PC-3 (cell line): ENCODE results near the gene AXDND1. TPM values are rescaled to one million over a fixed set of nuclear protein-coding genes. Genes with fewer than 3 reads are reported as not detected.

Experiments used
- ATAC-seq: fragments of 200-7000 bp; cut with Tn5 transposase; 2 replicates; pipeline ENCODE4 v1.9.1; 2020; ENCODE audit warnings: mild to moderate bottlenecking, moderate library complexity
- BruUV-seq: library from RNA; stranded (reverse); fragments of 400-500 nt; replicated peaks from 2 replicates; lab custom pipeline; 2021; lab: Mats Ljungman, UMichigan
- CTCF ChIA-PET: fragments of 300-600 bp; sonication (Branson Sonifier 250); formaldehyde crosslinking; loops from one replicate; lab custom pipeline; 2022; ENCODE audit warnings: antibody characterized with exemption; lab: Charles Lee
- POLR2A ChIA-PET: fragments of 300-600 bp; sonication (Branson Sonifier 250); formaldehyde crosslinking; loops from one replicate; lab custom pipeline; 2022; ENCODE audit warnings: antibody characterized with exemption; ENCODE audit not compliant: unreplicated experiment; lab: Charles Lee
- DNase-seq: peaks from one replicate; pipeline ENCODE4 v3.0.0-alpha.2; 2015
- H2AFZ ChIP-seq: fragments of 300-600 bp; sonication (generic); 2 replicates; pipeline ENCODE4 v1.6.0; 2016; ENCODE audit warnings: antibody characterized with exemption, low read length
- H3F3A ChIP-seq: fragments of 300-600 bp; sonication (generic); one replicate; pipeline ENCODE4 v1.6.0; 2017; ENCODE audit warnings: antibody characterized with exemption, low read length, control low read depth, mild to moderate bottlenecking; ENCODE audit not compliant: unreplicated experiment
- H3K27ac ChIP-seq: fragments of 300-600 bp; sonication (generic); 2 replicates; pipeline ENCODE4 v1.5.1; 2016; ENCODE audit warnings: mild to moderate bottlenecking, low read length
- H3K27me3 ChIP-seq: fragments of 300-600 bp; sonication (generic); 2 replicates; pipeline ENCODE4 v1.6.1; 2016; ENCODE audit warnings: low read length, mixed read lengths
- H3K36me3 ChIP-seq: fragments of 300-600 bp; sonication (generic); 2 replicates; pipeline ENCODE4 v1.6.1; 2016; ENCODE audit warnings: low read depth, mixed run types, low read length, mixed read lengths
- H3K4me1 ChIP-seq: fragments of 300-600 bp; sonication (generic); 2 replicates; pipeline ENCODE4 v1.5.1; 2016; ENCODE audit warnings: low read length; ENCODE audit not compliant: insufficient read depth
- H3K4me2 ChIP-seq: fragments of 300-600 bp; sonication (generic); 2 replicates; pipeline ENCODE4 v1.6.0; 2016; ENCODE audit warnings: low read length
- H3K4me3 ChIP-seq: fragments of 300-600 bp; sonication (generic); 2 replicates; pipeline ENCODE4 v1.5.1; 2016; ENCODE audit warnings: mild to moderate bottlenecking, low read length, mixed read lengths
- H3K79me2 ChIP-seq: fragments of 300-600 bp; sonication (generic); 2 replicates; pipeline ENCODE4 v1.6.1; 2017; ENCODE audit warnings: low read length, mixed read lengths
- H3K9ac ChIP-seq: fragments of 300-600 bp; sonication (generic); 2 replicates; pipeline ENCODE4 v1.6.0; 2016; ENCODE audit warnings: mild to moderate bottlenecking, low read length
- H3K9me2 ChIP-seq: fragments of 300-600 bp; sonication (generic); replicated peaks from 2 replicates; pipeline ENCODE4 v1.6.1; 2016; ENCODE audit warnings: mixed run types, low read length, mixed read lengths
- H3K9me3 ChIP-seq: fragments of 300-600 bp; sonication (generic); 2 replicates; pipeline ENCODE4 v1.6.1; 2016; ENCODE audit warnings: low read length, mixed read lengths
- H4K20me1 ChIP-seq: fragments of 300-600 bp; sonication (generic); 2 replicates; pipeline ENCODE4 v1.6.1; 2016; ENCODE audit warnings: low read length, mixed read lengths
- EZH2 ChIP-seq: fragments of 300-600 bp; sonication (generic); IDR thresholded peaks from one replicate; pipeline ENCODE4 v1.6.1; 2017; ENCODE audit warnings: antibody characterized with exemption, mild to moderate bottlenecking, low read length; ENCODE audit not compliant: unreplicated experiment
- EZH2phosphoT487 ChIP-seq: fragments of 300-600 bp; sonication (generic); IDR thresholded peaks from 2 replicates; pipeline ENCODE4 v1.6.1; 2018; ENCODE audit warnings: mild to moderate bottlenecking, antibody characterized with exemption, low read length, borderline replicate concordance
- intact Hi-C: fragments of 100-400 bp; cut with micrococcal nuclease; formaldehyde crosslinking; loops from 2 replicates; pipeline ENCODE4 v1.9.0; 2023
- total RNA-seq: library from RNA; depleted of rRNA; stranded (reverse); fragments of >200 nt; gene quantifications from 2 replicates; pipeline ENCODE4 v1.2.3, GENCODE V29; 2014; rRNA removed
- TF ChIP-seq, protein P1 (sequence below): fragments of 300-600 bp; sonication (generic); conservative IDR thresholded peaks from 2 replicates; pipeline ENCODE4 v1.5.1; 2017; ENCODE audit warnings: antibody characterized with exemption, low read depth, mild to moderate bottlenecking, low read length

The AXDND1 gene
- total RNA-seq, 1 experiment from 2014 or later: not detected

DNA sequence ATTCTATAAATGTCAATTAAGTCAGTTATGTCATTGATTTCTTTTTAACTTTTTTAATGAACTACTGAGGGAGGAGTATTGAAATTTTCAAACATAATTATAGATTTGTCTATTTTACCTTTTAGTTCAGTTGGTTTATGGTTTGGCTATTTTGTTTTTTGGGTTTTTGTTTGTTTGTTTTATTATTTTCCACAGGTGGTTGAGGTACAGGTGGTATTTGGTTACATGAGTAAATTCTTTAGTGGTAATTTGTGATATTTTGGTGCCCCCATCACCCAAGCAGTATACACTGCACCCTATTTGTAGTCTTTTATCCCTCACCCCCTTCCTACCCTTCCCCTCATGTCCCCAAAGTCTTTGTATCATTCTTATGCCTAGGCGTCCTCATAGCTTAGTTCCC lies 235.3 kb downstream of the AXDND1 start:
- no peak overlapping the region for H3K27ac ChIP-seq
- H3K27me3 ChIP-seq: peaks cover 9% of the 10 kb centered on the region; the same call in 1 of the 2 replicates
- no peak overlapping the region for H3K9ac ChIP-seq
- no TSS peak for BruUV-seq
- no peak overlapping the region for H2AFZ ChIP-seq
- no peaks in the 10 kb centered on the region for H3K9me2 ChIP-seq
- no peaks in the 10 kb centered on the region for H3K36me3 ChIP-seq
- ChIA-PET CTCF (no interaction called here), POLR2A (no interaction called here)
- H4K20me1 ChIP-seq: no peaks in the 10 kb centered on the region
- intact Hi-C loops: no loop called here
- H3K4me2 ChIP-seq: no peak overlapping the region
- no peaks in the 10 kb centered on the region for H3K79me2 ChIP-seq
- no peak overlapping the region for H3K4me3 ChIP-seq
- no peaks in the 10 kb centered on the region for H3F3A ChIP-seq
- H3K4me1 ChIP-seq: no peaks in the 10 kb centered on the region
- H3K9me3 ChIP-seq: no peaks in the 10 kb centered on the region
- DNase-seq (no peak), ATAC-seq (no peak)
- TF ChIP-seq, protein P1, sequence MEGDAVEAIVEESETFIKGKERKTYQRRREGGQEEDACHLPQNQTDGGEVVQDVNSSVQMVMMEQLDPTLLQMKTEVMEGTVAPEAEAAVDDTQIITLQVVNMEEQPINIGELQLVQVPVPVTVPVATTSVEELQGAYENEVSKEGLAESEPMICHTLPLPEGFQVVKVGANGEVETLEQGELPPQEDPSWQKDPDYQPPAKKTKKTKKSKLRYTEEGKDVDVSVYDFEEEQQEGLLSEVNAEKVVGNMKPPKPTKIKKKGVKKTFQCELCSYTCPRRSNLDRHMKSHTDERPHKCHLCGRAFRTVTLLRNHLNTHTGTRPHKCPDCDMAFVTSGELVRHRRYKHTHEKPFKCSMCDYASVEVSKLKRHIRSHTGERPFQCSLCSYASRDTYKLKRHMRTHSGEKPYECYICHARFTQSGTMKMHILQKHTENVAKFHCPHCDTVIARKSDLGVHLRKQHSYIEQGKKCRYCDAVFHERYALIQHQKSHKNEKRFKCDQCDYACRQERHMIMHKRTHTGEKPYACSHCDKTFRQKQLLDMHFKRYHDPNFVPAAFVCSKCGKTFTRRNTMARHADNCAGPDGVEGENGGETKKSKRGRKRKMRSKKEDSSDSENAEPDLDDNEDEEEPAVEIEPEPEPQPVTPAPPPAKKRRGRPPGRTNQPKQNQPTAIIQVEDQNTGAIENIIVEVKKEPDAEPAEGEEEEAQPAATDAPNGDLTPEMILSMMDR: no peak
- TF ChIP-seq EZH2: no peak
- no peak for TF ChIP-seq EZH2phosphoT487

Other genes with a start within 250 kb of the AXDND1 start
- gene ABL2, start 136.3 kb upstream of the AXDND1 start, total RNA-seq: 15.9 and 19.2 TPM in 2 replicates
- gene SOAT1, start 72.2 kb upstream of the AXDND1 start, total RNA-seq: 8.6 and 10.5 TPM in 2 replicates
- gene NPHS2, start 210.0 kb downstream of the AXDND1 start, total RNA-seq: not detected in 2 replicates
- not detected in 2 replicates for gene TDRD5, start 225.9 kb downstream of the AXDND1 start, total RNA-seq